IMR-90 (cell line): ENCODE measurements around the gene LOX. TPM values are rescaled to one million over a fixed set of nuclear protein-coding genes. Genes with fewer than 3 reads are reported as not detected.
A peak's percentile ranks its signal among the peaks of the same experiment; 100 is the strongest.

ENCODE experiments used
- ATAC-seq: fragments of 200-7000 bp; cut with Tn5 transposase; 2 replicates; pipeline ENCODE4 v1.9.1; 2020; ENCODE audit warnings: low read depth, mild to moderate bottlenecking, moderate library complexity
- BruUV-seq: library from RNA; stranded (reverse); fragments of 400-500 nt; replicated peaks from 2 replicates; lab custom pipeline; 2021; lab: Mats Ljungman, UMichigan
- CTCF ChIA-PET: fragments of 300-600 bp; formaldehyde crosslinking; extraction: SDS; loops from one replicate; lab custom pipeline; 2021; ENCODE audit warnings: antibody characterized with exemption; lab: Yijun Ruan, JAX
- POLR2A ChIA-PET: fragments of 300-600 bp; sonication (Branson Sonifier 250); formaldehyde crosslinking; loops from one replicate; lab custom pipeline; 2022; ENCODE audit warnings: antibody characterized with exemption; ENCODE audit not compliant: unreplicated experiment; lab: Charles Lee
- DNase-seq: peaks from one replicate; pipeline ENCODE4 v3.0.0; 2013
- H2AFZ ChIP-seq: replicated peaks from 2 replicates; pipeline ENCODE3; 2013; ENCODE audit warnings: low read length, mild to moderate bottlenecking; ENCODE audit not compliant: poor library complexity
- H2AK5ac ChIP-seq: 2 replicates; pipeline ENCODE4 v1.6.1; 2013; ENCODE audit warnings: low read depth, low read length, inconsistent platforms
- H2AK9ac ChIP-seq: replicated peaks from 2 replicates; pipeline ENCODE3; 2013; ENCODE audit warnings: mild to moderate bottlenecking, low read depth, low read length, moderate library complexity; ENCODE audit not compliant: poor library complexity
- H2BK120ac ChIP-seq: 2 replicates; pipeline ENCODE4 v1.6.1; 2013; ENCODE audit warnings: low read depth, low read length, inconsistent platforms
- H2BK15ac ChIP-seq: 3 replicates; pipeline ENCODE4 v1.6.1; 2013; ENCODE audit warnings: low read depth, low read length, inconsistent platforms
- H2BK20ac ChIP-seq: 2 replicates; pipeline ENCODE4 v1.6.1; 2013; ENCODE audit warnings: low read depth, mild to moderate bottlenecking, inconsistent platforms, low read length, moderate library complexity
- H2BK5ac ChIP-seq: 2 replicates; pipeline ENCODE4 v1.6.1; 2013; ENCODE audit warnings: mild to moderate bottlenecking, low read depth, low read length, inconsistent platforms; ENCODE audit not compliant: poor library complexity, severe bottlenecking
- H3K14ac ChIP-seq: replicated peaks from 2 replicates; pipeline ENCODE4 v1.6.1; 2013; ENCODE audit warnings: low read depth, low read length, inconsistent platforms
- H3K18ac ChIP-seq: 2 replicates; pipeline ENCODE4 v1.6.1; 2013; ENCODE audit warnings: low read depth, low read length, control low read depth
- H3K23ac ChIP-seq: 2 replicates; pipeline ENCODE4 v1.6.1; 2013; ENCODE audit warnings: low read depth, low read length, inconsistent platforms
- H3K27ac ChIP-seq: 2 replicates; pipeline ENCODE4 v1.5.1; 2013; ENCODE audit warnings: mild to moderate bottlenecking, control low read depth, low read length; ENCODE audit not compliant: insufficient read depth
- H3K27me3 ChIP-seq: 2 replicates; pipeline ENCODE4 v1.6.1; 2013; ENCODE audit warnings: low read length; ENCODE audit not compliant: control insufficient read depth, insufficient read depth
- H3K36me3 ChIP-seq: 2 replicates; pipeline ENCODE4 v1.6.1; 2013; ENCODE audit warnings: low read length, mixed read lengths; ENCODE audit not compliant: control insufficient read depth, insufficient read depth
- H3K4ac ChIP-seq: 2 replicates; pipeline ENCODE4 v1.6.1; 2013; ENCODE audit warnings: low read depth, low read length, inconsistent platforms
- H3K4me1 ChIP-seq: 2 replicates; pipeline ENCODE4 v1.6.1; 2013; ENCODE audit warnings: low read length, mixed read lengths; ENCODE audit not compliant: control insufficient read depth, insufficient read depth
- H3K4me2 ChIP-seq: 2 replicates; pipeline ENCODE4 v1.6.1; 2013; ENCODE audit warnings: low read depth, mild to moderate bottlenecking, control low read depth, low read length, moderate library complexity
- H3K4me3 ChIP-seq: 2 replicates; pipeline ENCODE4 v1.5.1; 2013; ENCODE audit warnings: low read depth, mild to moderate bottlenecking, control low read depth, low read length, moderate library complexity; ENCODE audit not compliant: insufficient read depth
- H3K56ac ChIP-seq: 2 replicates; pipeline ENCODE4 v1.6.1; 2013; ENCODE audit warnings: low read length, inconsistent platforms; ENCODE audit not compliant: insufficient read depth; ENCODE audit errors: extremely low read depth
- H3K79me1 ChIP-seq, 2 experiments: 2 replicates each; pipeline ENCODE4 v1.6.1; 2013; ENCODE audit warnings: low read length in 2 of 2, inconsistent platforms in 1 of 2, low read depth in 1 of 2
- H3K9ac ChIP-seq: 2 replicates; pipeline ENCODE4 v1.6.1; 2013; ENCODE audit warnings: low read depth, low read length, control low read depth
- H3K9me1 ChIP-seq: 2 replicates; pipeline ENCODE4 v1.6.1; 2013; ENCODE audit warnings: low read length, inconsistent platforms; ENCODE audit not compliant: insufficient read depth
- H3K9me3 ChIP-seq: 2 replicates; pipeline ENCODE4 v1.6.1; 2013; ENCODE audit warnings: low read length; ENCODE audit not compliant: control insufficient read depth, insufficient read depth
- H4K20me1 ChIP-seq: 2 replicates; pipeline ENCODE4 v1.6.1; 2013; ENCODE audit warnings: low read length, inconsistent platforms; ENCODE audit not compliant: insufficient read depth
- H4K5ac ChIP-seq: 2 replicates; pipeline ENCODE4 v1.6.1; 2013; ENCODE audit warnings: mild to moderate bottlenecking, low read depth, low read length, control low read depth
- H4K8ac ChIP-seq, 2 experiments: 2 replicates each; pipeline ENCODE4 v1.6.1; 2013; ENCODE audit warnings: low read depth in 2 of 2, low read length in 2 of 2, control low read depth in 1 of 2, inconsistent platforms in 1 of 2
- H4K91ac ChIP-seq: 2 replicates; pipeline ENCODE4 v1.6.1; 2013; ENCODE audit warnings: low read depth, low read length, inconsistent platforms; ENCODE audit not compliant: insufficient read depth
- BHLHE40 ChIP-seq: fragments of 150-350 bp; IDR thresholded peaks from 2 replicates; pipeline ENCODE4 v1.6.1; 2016; ENCODE audit warnings: mild to moderate bottlenecking, low read depth, low read length
- CTCF ChIP-seq: conservative IDR thresholded peaks from 2 replicates; pipeline ENCODE4 v1.5.1; 2012; ENCODE audit warnings: mild to moderate bottlenecking, low read depth, low read length, improper control_type of control experiment
- ELK1 ChIP-seq: fragments of 150-350 bp; IDR thresholded peaks from 2 replicates; pipeline ENCODE4 v1.6.1; 2016; ENCODE audit warnings: low read depth, mild to moderate bottlenecking, low read length, moderate library complexity, borderline replicate concordance
- FOS ChIP-seq: fragments of 150-350 bp; IDR thresholded peaks from 2 replicates; pipeline ENCODE4 v1.6.1; 2016; ENCODE audit warnings: low read depth, low read length
- MAFK ChIP-seq: IDR thresholded peaks from 2 replicates; pipeline ENCODE4 v1.6.1; 2012; ENCODE audit warnings: low read depth, low read length, improper control_type of control experiment
- MAZ ChIP-seq: IDR thresholded peaks from 2 replicates; pipeline ENCODE4 v1.6.1; 2012; ENCODE audit warnings: low read depth, mild to moderate bottlenecking, low read length, improper control_type of control experiment, moderate library complexity, borderline replicate concordance
- POLR2A ChIP-seq: IDR thresholded peaks from 2 replicates; pipeline ENCODE4 v1.6.1; 2012; ENCODE audit warnings: mild to moderate bottlenecking, low read depth, low read length
- SMC3 ChIP-seq: fragments of 150-350 bp; IDR thresholded peaks from 2 replicates; pipeline ENCODE4 v1.6.1; 2016; ENCODE audit warnings: low read depth, mild to moderate bottlenecking, antibody characterized with exemption, low read length, moderate library complexity
- WGBS, 2 experiments: methylation state at CpG; one replicate each; pipeline versions ENCODE4 v1.1.5 to v1.1.7; 2013; ENCODE audit warnings: missing lambda C conversion rate in 2 of 2; ENCODE audit not compliant: insufficient read length in 1 of 2; ENCODE audit errors: extremely low coverage in 2 of 2; 5-methylcytosine and 5-hydroxymethylcytosine counted together
- dilution Hi-C: fragments of 300-500 bp; cut with HindIII; formaldehyde crosslinking; loops from one replicate; pipeline ENCODE4 v1.14.3; 2018; ENCODE audit warnings: low sequenced_read_pairs; ENCODE audit not compliant: unreplicated experiment
- in situ Hi-C: fragments of 300-500 bp; cut with MboI; formaldehyde crosslinking; loops from 3 replicates; pipeline ENCODE4 v1.14.3; 2019; ENCODE audit warnings: low sequenced_read_pairs, inconsistent platforms, mixed read lengths
- intact Hi-C: fragments of 100-400 bp; cut with micrococcal nuclease; formaldehyde crosslinking; loops from 2 replicates; pipeline ENCODE4 v1.10.0; 2022
- polyA plus RNA-seq, 3 experiments: library from polyadenylated mRNA; depleted of rRNA; stranded (reverse); fragments of >200 nt; gene quantifications; 2 replicates each; pipeline ENCODE4 v1.2.3, GENCODE V29; 2012; ENCODE audit warnings: low replicate concordance in 1 of 3
- total RNA-seq: library from RNA; depleted of rRNA; stranded (reverse); fragments of >200 nt; gene quantifications from 2 replicates; pipeline ENCODE4 v1.2.3, GENCODE V29; 2012

LOX gene
- total and polyA plus RNA-seq, 2 of the 4 experiments (the other 2 are of a cell fraction) = 277 to 662 TPM

- no peak for TF ChIP-seq ELK1
- TF ChIP-seq SMC3 = no peak
- TF ChIP-seq MAFK = no peak
- TF ChIP-seq BHLHE40 = no peak
- no peak for TF ChIP-seq MAZ
- TF ChIP-seq CTCF = no peak
- no peak for TF ChIP-seq FOS
- TF ChIP-seq POLR2A = no peak
- peak overlapping the region; percentile 60; the same call in 1 of the 2 replicates for H3K4me2 ChIP-seq
- H3K4me1 ChIP-seq = peaks cover 6% of the 10 kb centered on the region; the same call in 1 of the 2 replicates
- no peak overlapping the region; the same call in 1 of the 2 replicates for H3K23ac ChIP-seq
- no peak overlapping the region; the same call in 2 of the 3 replicates for H2BK15ac ChIP-seq
- no peak overlapping the region for H2AK9ac ChIP-seq
- H3K9me3 ChIP-seq = no peaks in the 10 kb centered on the region
- H4K20me1 ChIP-seq = no peaks in the 10 kb centered on the region
- no peaks in the 10 kb centered on the region for H3K27me3 ChIP-seq
- DNase-seq (no peak), ATAC-seq (no peak)
- peak overlapping the region in 1 of 2 experiments; percentile 51; a peak in 2 of 4 replicates for H4K8ac ChIP-seq
- H3K56ac ChIP-seq = no peak overlapping the region
- peaks cover 13 to 14% of the 10 kb centered on the region in 2 experiments for H3K79me1 ChIP-seq
- BruUV-seq = no TSS peak
- H3K27ac ChIP-seq = no peak overlapping the region
- H2BK120ac ChIP-seq = peak overlapping the region; percentile 10; the same call in 1 of the 2 replicates
- H3K4me3 ChIP-seq = no peak overlapping the region
- no CpG with 5 or more reads among the region's 2 CpGs for WGBS, 2 experiments
- H3K9me1 ChIP-seq = peaks cover 3% of the 10 kb centered on the region; the same call in 1 of the 2 replicates
- dilution Hi-C loops = no loop called here
- no peak overlapping the region for H2BK20ac ChIP-seq
- intact Hi-C loops = no loop called here
- H4K5ac ChIP-seq = no peak overlapping the region
- no peaks in the 10 kb centered on the region for H3K36me3 ChIP-seq
- peak overlapping the region; percentile 68 for H2BK5ac ChIP-seq
- H4K91ac ChIP-seq = no peak overlapping the region
- no peak overlapping the region for H3K4ac ChIP-seq
- ChIA-PET POLR2A (interaction anchor here (0.5 to 0.6 kb wide), 2 partner anchors 73 to 99 kb away, joined by 3 read pairs; no protein-coding TSS in a partner anchor), CTCF (interaction anchor here (0.6 kb wide), 1 partner anchor 29 kb away, joined by 4 read pairs; no protein-coding TSS in a partner anchor)
- H3K18ac ChIP-seq = peak overlapping the region; percentile 55; the same call in 1 of the 2 replicates
- no peak overlapping the region for H3K9ac ChIP-seq
- no peak overlapping the region for H2AK5ac ChIP-seq
- H3K14ac ChIP-seq = 0 out of 2 replicates have a peak overlapping the region, but pooled peaks have one; percentile 10
- no peak overlapping the region for H2AFZ ChIP-seq
- in situ Hi-C loops = no loop called here
These were observed 3.5 kb upstream of the LOX start for GRCh38 chr5:122081541-122081940.
